IMR-90 (cell line): ENCODE data around the gene GAGE12J. TPM values are rescaled to one million over a fixed set of nuclear protein-coding genes. Genes with fewer than 3 reads are reported as not detected.

Experiments
- ATAC-seq: fragments of 200-7000 bp; cut with Tn5 transposase; 2 replicates; pipeline ENCODE4 v1.9.1; 2020; ENCODE audit warnings: low read depth, mild to moderate bottlenecking, moderate library complexity
- BruUV-seq: library from RNA; stranded (reverse); fragments of 400-500 nt; replicated peaks from 2 replicates; lab custom pipeline; 2021; lab: Mats Ljungman, UMichigan
- CTCF ChIA-PET: fragments of 300-600 bp; formaldehyde crosslinking; extraction: SDS; loops from one replicate; lab custom pipeline; 2021; ENCODE audit warnings: antibody characterized with exemption; lab: Yijun Ruan, JAX
- POLR2A ChIA-PET: fragments of 300-600 bp; sonication (Branson Sonifier 250); formaldehyde crosslinking; loops from one replicate; lab custom pipeline; 2022; ENCODE audit warnings: antibody characterized with exemption; ENCODE audit not compliant: unreplicated experiment; lab: Charles Lee
- DNase-seq: peaks from one replicate; pipeline ENCODE4 v3.0.0; 2013
- H2AFZ ChIP-seq: replicated peaks from 2 replicates; pipeline ENCODE3; 2013; ENCODE audit warnings: low read length, mild to moderate bottlenecking; ENCODE audit not compliant: poor library complexity
- H2AK5ac ChIP-seq: 2 replicates; pipeline ENCODE4 v1.6.1; 2013; ENCODE audit warnings: low read depth, low read length, inconsistent platforms
- H2AK9ac ChIP-seq: replicated peaks from 2 replicates; pipeline ENCODE3; 2013; ENCODE audit warnings: mild to moderate bottlenecking, low read depth, low read length, moderate library complexity; ENCODE audit not compliant: poor library complexity
- H2BK120ac ChIP-seq: 2 replicates; pipeline ENCODE4 v1.6.1; 2013; ENCODE audit warnings: low read depth, low read length, inconsistent platforms
- H2BK15ac ChIP-seq: 3 replicates; pipeline ENCODE4 v1.6.1; 2013; ENCODE audit warnings: low read depth, low read length, inconsistent platforms
- H2BK20ac ChIP-seq: 2 replicates; pipeline ENCODE4 v1.6.1; 2013; ENCODE audit warnings: low read depth, mild to moderate bottlenecking, inconsistent platforms, low read length, moderate library complexity
- H2BK5ac ChIP-seq: 2 replicates; pipeline ENCODE4 v1.6.1; 2013; ENCODE audit warnings: mild to moderate bottlenecking, low read depth, low read length, inconsistent platforms; ENCODE audit not compliant: poor library complexity, severe bottlenecking
- H3K14ac ChIP-seq: replicated peaks from 2 replicates; pipeline ENCODE4 v1.6.1; 2013; ENCODE audit warnings: low read depth, low read length, inconsistent platforms
- H3K18ac ChIP-seq: 2 replicates; pipeline ENCODE4 v1.6.1; 2013; ENCODE audit warnings: low read depth, low read length, control low read depth
- H3K23ac ChIP-seq: 2 replicates; pipeline ENCODE4 v1.6.1; 2013; ENCODE audit warnings: low read depth, low read length, inconsistent platforms
- H3K27ac ChIP-seq: 2 replicates; pipeline ENCODE4 v1.5.1; 2013; ENCODE audit warnings: mild to moderate bottlenecking, control low read depth, low read length; ENCODE audit not compliant: insufficient read depth
- H3K27me3 ChIP-seq: 2 replicates; pipeline ENCODE4 v1.6.1; 2013; ENCODE audit warnings: low read length; ENCODE audit not compliant: control insufficient read depth, insufficient read depth
- H3K36me3 ChIP-seq: 2 replicates; pipeline ENCODE4 v1.6.1; 2013; ENCODE audit warnings: low read length, mixed read lengths; ENCODE audit not compliant: control insufficient read depth, insufficient read depth
- H3K4ac ChIP-seq: 2 replicates; pipeline ENCODE4 v1.6.1; 2013; ENCODE audit warnings: low read depth, low read length, inconsistent platforms
- H3K4me1 ChIP-seq: 2 replicates; pipeline ENCODE4 v1.6.1; 2013; ENCODE audit warnings: low read length, mixed read lengths; ENCODE audit not compliant: control insufficient read depth, insufficient read depth
- H3K4me2 ChIP-seq: 2 replicates; pipeline ENCODE4 v1.6.1; 2013; ENCODE audit warnings: low read depth, mild to moderate bottlenecking, control low read depth, low read length, moderate library complexity
- H3K4me3 ChIP-seq: 2 replicates; pipeline ENCODE4 v1.5.1; 2013; ENCODE audit warnings: low read depth, mild to moderate bottlenecking, control low read depth, low read length, moderate library complexity; ENCODE audit not compliant: insufficient read depth
- H3K56ac ChIP-seq: 2 replicates; pipeline ENCODE4 v1.6.1; 2013; ENCODE audit warnings: low read length, inconsistent platforms; ENCODE audit not compliant: insufficient read depth; ENCODE audit errors: extremely low read depth
- H3K79me1 ChIP-seq, 2 experiments: 2 replicates each; pipeline ENCODE4 v1.6.1; 2013; ENCODE audit warnings: low read length in 2 of 2, inconsistent platforms in 1 of 2, low read depth in 1 of 2
- H3K9ac ChIP-seq: 2 replicates; pipeline ENCODE4 v1.6.1; 2013; ENCODE audit warnings: low read depth, low read length, control low read depth
- H3K9me1 ChIP-seq: 2 replicates; pipeline ENCODE4 v1.6.1; 2013; ENCODE audit warnings: low read length, inconsistent platforms; ENCODE audit not compliant: insufficient read depth
- H3K9me3 ChIP-seq: 2 replicates; pipeline ENCODE4 v1.6.1; 2013; ENCODE audit warnings: low read length; ENCODE audit not compliant: control insufficient read depth, insufficient read depth
- H4K20me1 ChIP-seq: 2 replicates; pipeline ENCODE4 v1.6.1; 2013; ENCODE audit warnings: low read length, inconsistent platforms; ENCODE audit not compliant: insufficient read depth
- H4K5ac ChIP-seq: 2 replicates; pipeline ENCODE4 v1.6.1; 2013; ENCODE audit warnings: mild to moderate bottlenecking, low read depth, low read length, control low read depth
- H4K8ac ChIP-seq, 2 experiments: 2 replicates each; pipeline ENCODE4 v1.6.1; 2013; ENCODE audit warnings: low read depth in 2 of 2, low read length in 2 of 2, control low read depth in 1 of 2, inconsistent platforms in 1 of 2
- H4K91ac ChIP-seq: 2 replicates; pipeline ENCODE4 v1.6.1; 2013; ENCODE audit warnings: low read depth, low read length, inconsistent platforms; ENCODE audit not compliant: insufficient read depth
- CEBPB ChIP-seq: IDR thresholded peaks from 2 replicates; pipeline ENCODE4 v1.6.1; 2012; ENCODE audit warnings: low read depth, low read length, improper control_type of control experiment
- FOS ChIP-seq: fragments of 150-350 bp; IDR thresholded peaks from 2 replicates; pipeline ENCODE4 v1.6.1; 2016; ENCODE audit warnings: low read depth, low read length
- MAZ ChIP-seq: IDR thresholded peaks from 2 replicates; pipeline ENCODE4 v1.6.1; 2012; ENCODE audit warnings: low read depth, mild to moderate bottlenecking, low read length, improper control_type of control experiment, moderate library complexity, borderline replicate concordance
- RAD21 ChIP-seq: IDR thresholded peaks from 2 replicates; pipeline ENCODE4 v1.6.1; 2012; ENCODE audit warnings: low read length, improper control_type of control experiment
- RCOR1 ChIP-seq: IDR thresholded peaks from 2 replicates; pipeline ENCODE4 v1.6.1; 2012; ENCODE audit warnings: mild to moderate bottlenecking, low read length, improper control_type of control experiment; ENCODE audit not compliant: insufficient replicate concordance
- RFX5 ChIP-seq: IDR thresholded peaks from 2 replicates; pipeline ENCODE4 v1.8.0; 2012; ENCODE audit warnings: low read depth, mild to moderate bottlenecking, low read length, moderate library complexity
- USF2 ChIP-seq: fragments of 150-350 bp; IDR thresholded peaks from 2 replicates; pipeline ENCODE4 v1.6.1; 2017; ENCODE audit warnings: mild to moderate bottlenecking, antibody characterized with exemption, low read length, low read depth
- WGBS, 2 experiments: methylation state at CpG; one replicate each; pipeline versions ENCODE4 v1.1.5 to v1.1.7; 2013; ENCODE audit warnings: missing lambda C conversion rate in 2 of 2; ENCODE audit not compliant: insufficient read length in 1 of 2; ENCODE audit errors: extremely low coverage in 2 of 2; 5-methylcytosine and 5-hydroxymethylcytosine counted together
- dilution Hi-C: fragments of 300-500 bp; cut with HindIII; formaldehyde crosslinking; loops from one replicate; pipeline ENCODE4 v1.14.3; 2018; ENCODE audit warnings: low sequenced_read_pairs; ENCODE audit not compliant: unreplicated experiment
- in situ Hi-C: fragments of 300-500 bp; cut with MboI; formaldehyde crosslinking; loops from 3 replicates; pipeline ENCODE4 v1.14.3; 2019; ENCODE audit warnings: low sequenced_read_pairs, inconsistent platforms, mixed read lengths
- intact Hi-C: fragments of 100-400 bp; cut with micrococcal nuclease; formaldehyde crosslinking; loops from 2 replicates; pipeline ENCODE4 v1.10.0; 2022
- polyA plus RNA-seq, 3 experiments: library from polyadenylated mRNA; depleted of rRNA; stranded (reverse); fragments of >200 nt; gene quantifications; 2 replicates each; pipeline ENCODE4 v1.2.3, GENCODE V29; 2012; ENCODE audit warnings: low replicate concordance in 1 of 3
- total RNA-seq: library from RNA; depleted of rRNA; stranded (reverse); fragments of >200 nt; gene quantifications from 2 replicates; pipeline ENCODE4 v1.2.3, GENCODE V29; 2012

GAGE12J gene
- total and polyA plus RNA-seq, 2 of the 4 experiments (the other 2 are of a cell fraction): not detected

DNA sequence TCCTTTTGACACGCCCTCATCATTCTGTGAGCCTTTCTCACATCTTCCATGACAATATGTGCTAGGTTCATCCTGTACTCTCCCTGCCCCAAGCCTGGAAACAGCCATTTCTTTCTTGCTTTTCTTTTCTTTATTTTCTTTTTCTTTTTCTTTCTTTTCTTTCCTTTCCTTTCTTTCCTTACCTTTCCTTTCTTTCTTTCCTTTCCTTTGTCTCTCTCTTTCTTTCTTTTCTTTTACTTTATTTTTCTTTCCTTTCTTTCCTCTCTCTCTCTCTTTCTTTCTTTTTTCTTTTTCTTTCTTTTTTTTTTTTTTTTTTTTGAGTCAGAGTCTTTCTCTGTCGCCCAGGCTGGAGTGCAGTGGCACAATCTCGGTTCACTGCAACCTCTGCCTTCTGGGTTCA is 37.6 kb upstream of the GAGE12J start:
- H3K4ac ChIP-seq: no peak overlapping the region
- ChIA-PET POLR2A (no interaction called here), CTCF (interaction anchor here (0.6 kb wide), 1 partner anchor 76 kb away, joined by 4 read pairs; no protein-coding TSS in a partner anchor)
- no peak overlapping the region for H2BK20ac ChIP-seq
- H2BK5ac ChIP-seq: no peak overlapping the region
- no peak for TF ChIP-seq RAD21
- no peak for TF ChIP-seq MAZ
- no peak for TF ChIP-seq CEBPB
- TF ChIP-seq RCOR1: no peak
- no peak for TF ChIP-seq RFX5
- TF ChIP-seq USF2: no peak
- no peak for TF ChIP-seq FOS
- H3K18ac ChIP-seq: no peak overlapping the region
- H3K9ac ChIP-seq: no peak overlapping the region
- no peaks in the 10 kb centered on the region; the same call in 1 of the 2 replicates for H3K9me1 ChIP-seq
- ATAC-seq (no peak), DNase-seq (no peak)
- BruUV-seq: no TSS peak
- intact Hi-C loops (loop anchor here (10.0 kb wide), 1 partner anchor 1019 kb away; no protein-coding TSS in a partner anchor), in situ Hi-C loops (no loop called here), dilution Hi-C loops (no loop called here)
- H2AFZ ChIP-seq: no peak overlapping the region
- no peak overlapping the region for H3K56ac ChIP-seq
- no CpG with 5 or more reads among the region's 3 CpGs for WGBS, 2 experiments
- no peak overlapping the region for H3K4me2 ChIP-seq
- H4K5ac ChIP-seq: no peak overlapping the region
- no peak overlapping the region for H4K8ac ChIP-seq
- H2AK5ac ChIP-seq: no peak overlapping the region
- no peak overlapping the region for H3K23ac ChIP-seq
- no peaks in the 10 kb centered on the region for H3K9me3 ChIP-seq
- no peak overlapping the region for H4K91ac ChIP-seq
- H2AK9ac ChIP-seq: no peak overlapping the region
- H4K20me1 ChIP-seq: no peaks in the 10 kb centered on the region
- no peak overlapping the region for H3K14ac ChIP-seq
- H3K4me3 ChIP-seq: no peak overlapping the region
- H2BK120ac ChIP-seq: no peak overlapping the region
- H3K36me3 ChIP-seq: no peaks in the 10 kb centered on the region
- no peaks in the 10 kb centered on the region for H3K27me3 ChIP-seq
- H3K4me1 ChIP-seq: no peaks in the 10 kb centered on the region
- no peaks in the 10 kb centered on the region for H3K79me1 ChIP-seq
- no peak overlapping the region for H2BK15ac ChIP-seq
- H3K27ac ChIP-seq: no peak overlapping the region
